GM20431 (cell line): ENCODE data around the gene RREB1.

Source experiments
- in situ Hi-C: fragments of 300-500 bp; cut with MseI, MboI; formaldehyde crosslinking; loops from one replicate; pipeline ENCODE4 v1.15.0; 2020; ENCODE audit warnings: low sequenced_read_pairs; ENCODE audit not compliant: unreplicated experiment

Gene RREB1

GRCh38 chr6:7237653-7238188 lies 130.0 kb downstream of the RREB1 start:
- in situ Hi-C loops = no loop called here

- in situ Hi-C loops = no loop called here
These were observed 130.8 kb downstream of the RREB1 start for GRCh38 chr6:7238526-7238899.

GRCh38 chr6:7238900-7239589 lies 131.3 kb downstream of the RREB1 start:
- in situ Hi-C loops = no loop called here

- in situ Hi-C loops = no loop called here
These were observed 131.8 kb downstream of the RREB1 start for GRCh38 chr6:7239590-7239948.

- in situ Hi-C loops = no loop called here
These were observed 132.6 kb downstream of the RREB1 start for GRCh38 chr6:7240351-7240750.

- in situ Hi-C loops = no loop called here
These were observed 133.4 kb downstream of the RREB1 start for GRCh38 chr6:7241160-7241559.

- in situ Hi-C loops = no loop called here
These were observed 134.2 kb downstream of the RREB1 start for GRCh38 chr6:7241709-7242645.

GRCh38 chr6:7242835-7243178 lies 135.0 kb downstream of the RREB1 start:
- in situ Hi-C loops = no loop called here

GRCh38 chr6:7243179-7243981 lies 135.6 kb downstream of the RREB1 start:
- in situ Hi-C loops = no loop called here

- in situ Hi-C loops = no loop called here
These were observed 138.1 kb downstream of the RREB1 start for GRCh38 chr6:7245668-7246393.

- in situ Hi-C loops = no loop called here
These were observed 138.8 kb downstream of the RREB1 start for GRCh38 chr6:7246401-7247178.

- in situ Hi-C loops = no loop called here
These were observed 139.4 kb downstream of the RREB1 start for GRCh38 chr6:7247179-7247456.

- in situ Hi-C loops = no loop called here
These were observed 140.1 kb downstream of the RREB1 start for GRCh38 chr6:7247828-7248227.

GRCh38 chr6:7249391-7249790 lies 141.6 kb downstream of the RREB1 start:
- in situ Hi-C loops = no loop called here

GRCh38 chr6:7249946-7250643 lies 142.3 kb downstream of the RREB1 start:
- in situ Hi-C loops = no loop called here

- in situ Hi-C loops = no loop called here
These were observed 143.1 kb downstream of the RREB1 start for GRCh38 chr6:7250812-7251211.

GRCh38 chr6:7251646-7252260 lies 144.0 kb downstream of the RREB1 start:
- in situ Hi-C loops = no loop called here

- in situ Hi-C loops = no loop called here
These were observed 144.6 kb downstream of the RREB1 start for GRCh38 chr6:7252390-7252789.
